Measurements from ENCODE around the gene TRNP1. TPM values are rescaled to one million over a fixed set of nuclear protein-coding genes. Genes with fewer than 3 reads are reported as not detected.

The TRNP1 gene
- total and polyA plus RNA-seq, 12 donors = 1.4 to 27.8 (median 6.5) TPM

DNA sequence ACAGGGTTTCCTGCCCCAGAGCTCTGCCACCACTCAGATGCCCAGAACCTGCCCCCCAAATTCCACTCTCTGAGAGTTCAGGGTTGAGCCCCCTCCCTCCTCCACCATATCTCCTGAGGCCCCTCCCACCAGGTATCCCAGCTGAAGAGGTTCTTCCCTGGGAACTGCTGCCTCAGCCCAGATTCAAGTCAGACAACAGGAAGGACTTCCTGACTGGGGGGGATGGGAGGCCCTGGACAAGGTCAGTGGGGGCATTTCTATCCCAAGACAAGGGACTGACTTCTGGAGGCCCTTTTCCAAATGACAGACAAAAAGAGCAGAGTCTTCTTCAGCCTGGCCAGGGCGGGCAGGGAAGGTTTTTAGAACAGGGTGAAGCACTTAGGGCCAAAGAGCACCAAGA lies 43.2 kb downstream of the TRNP1 start:
- H3K4me1 ChIP-seq (replicated peaks in 1 of 2) = peaks cover 0 to 6% of the 10 kb centered on the region in 2 donors
- TF ChIP-seq CTCF (IDR thresholded peaks at IDR 0.05) (no peak), POLR2A (IDR thresholded peaks at IDR 0.05) (no peak)
- DNase-seq = no peak
- intact Hi-C loops (cut with DNase I) = no loop called here
- H3K27me3 ChIP-seq = no peaks in the 10 kb centered on the region
- H3K36me3 ChIP-seq (replicated peaks in 1 of 2) = no peaks in the 10 kb centered on the region
- no peaks in the 10 kb centered on the region for H3K9me3 ChIP-seq (replicated peaks in 1 of 3)
- H3K4me3 ChIP-seq = no peak overlapping the region
- H3K27ac ChIP-seq = no peak overlapping the region
- 73 to 100% (median 84%) methylated on average over 1 of the region's 1 CpG for WGBS, 4 donors

DNA sequence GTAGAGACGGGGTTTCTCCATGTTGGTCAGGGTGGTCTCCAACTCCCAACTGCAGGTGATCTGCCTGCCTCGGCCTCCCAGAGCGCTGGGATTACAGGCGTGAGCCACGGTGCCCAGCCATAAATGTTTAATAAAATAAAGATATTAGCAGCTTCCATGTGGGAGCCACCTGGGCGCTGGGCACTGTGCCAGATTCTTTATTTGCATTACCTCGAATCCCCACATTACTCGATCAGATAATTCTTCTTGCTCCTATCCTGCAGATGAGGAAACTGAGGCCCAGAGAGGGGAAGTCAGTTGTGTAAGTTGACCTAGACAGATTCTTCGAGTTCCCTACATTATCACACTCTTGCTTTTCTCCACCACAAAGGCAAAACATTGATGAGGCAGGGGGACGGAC lies 44.0 kb downstream of the TRNP1 start:
- WGBS, 4 donors = 59 to 68% (median 64%) methylated on average over 10 of the region's 10 CpGs

DNA sequence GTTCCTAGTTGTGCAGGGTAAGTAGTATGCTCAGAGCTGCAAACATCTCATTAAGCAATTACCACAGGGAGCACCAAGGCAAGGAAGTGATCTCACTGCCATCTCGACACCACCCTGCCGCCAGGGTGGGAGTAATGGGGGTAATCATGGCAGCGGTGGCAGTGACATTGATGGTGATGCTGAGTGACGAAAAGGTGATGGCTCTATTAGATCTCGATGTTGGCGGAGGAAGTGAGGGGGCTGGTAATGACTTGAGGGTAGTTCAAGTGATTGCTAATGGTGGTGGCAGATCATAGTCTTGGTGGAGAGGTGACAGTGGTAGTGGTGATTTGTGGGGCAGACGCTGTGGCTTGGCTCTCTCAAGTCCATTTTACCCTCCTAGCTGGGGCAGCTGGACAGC lies 44.5 kb downstream of the TRNP1 start:
- Histone ChIP-seq H3K9me3 (replicated peaks in 1 of 3) (no peaks in the 10 kb centered on the region), H3K36me3 (replicated peaks in 1 of 2) (no peaks in the 10 kb centered on the region), H3K27me3 (no peaks in the 10 kb centered on the region), H3K27ac (no peak overlapping the region), H3K4me3 (no peak overlapping the region), H3K4me1 (replicated peaks in 1 of 2) (no peaks in the 10 kb centered on the region)
- 77 to 83% (median 81%) methylated on average over 6 to 7 of the region's 7 CpGs for WGBS, 4 donors
- intact Hi-C loops (cut with DNase I) = no loop called here
- TF ChIP-seq POLR2A (IDR thresholded peaks at IDR 0.05) (no peak), CTCF (IDR thresholded peaks at IDR 0.05) (no peak)
- DNase-seq = no peak

More for the DNA sequence above, 44.0 kb downstream of the TRNP1 start:
- TF ChIP-seq CTCF (IDR thresholded peaks at IDR 0.05) = no peak
- no peak for TF ChIP-seq POLR2A (IDR thresholded peaks at IDR 0.05)
- Histone ChIP-seq H3K4me1 (replicated peaks in 1 of 2) (no peaks in the 10 kb centered on the region), H3K4me3 (no peak overlapping the region), H3K27ac (no peak overlapping the region), H3K9me3 (replicated peaks in 1 of 3) (no peaks in the 10 kb centered on the region), H3K27me3 (no peaks in the 10 kb centered on the region), H3K36me3 (replicated peaks in 1 of 2) (no peaks in the 10 kb centered on the region)
- intact Hi-C loops (cut with DNase I) = no loop called here
- DNase-seq = no peak

- H3K4me1 ChIP-seq (replicated peaks in 1 of 2) = peaks cover 4 to 13% of the 10 kb centered on the region in 2 donors
- 73 to 85% (median 80%) methylated on average over 7 of the region's 7 CpGs for WGBS, 4 donors
- H3K4me3 ChIP-seq = no peak overlapping the region
- no peaks in the 10 kb centered on the region for H3K36me3 ChIP-seq (replicated peaks in 1 of 2)
- H3K27me3 ChIP-seq = no peaks in the 10 kb centered on the region
- H3K9me3 ChIP-seq (replicated peaks in 1 of 3) = no peaks in the 10 kb centered on the region
- intact Hi-C loops (cut with DNase I) = loop anchor here (5.0 kb wide), 2 partner anchors 45 to 240 kb away; no protein-coding TSS in a partner anchor
- no peak overlapping the region for H3K27ac ChIP-seq
- TF ChIP-seq POLR2A (IDR thresholded peaks at IDR 0.05) (no peak), CTCF (IDR thresholded peaks at IDR 0.05) (no peak)
- no peak for DNase-seq
Observed at GRCh38 chr1:27042670-27043069, 49.2 kb downstream of the TRNP1 start.
